NCI-H1417 treated with DMSO at 0.1 percent for 48 hours (cell line): Measurements from ENCODE around the gene CLEC3B.
"Not testable (repeated sequence)": the region's sequence is repeated elsewhere in the genome, so short reads cannot be mapped to it uniquely, and the experiment has no call there.

Experiments
- DNase-seq: peaks from one replicate; lab custom pipeline; 2025; lab: John Stamatoyannopoulos, UW

CLEC3B gene

DNA sequence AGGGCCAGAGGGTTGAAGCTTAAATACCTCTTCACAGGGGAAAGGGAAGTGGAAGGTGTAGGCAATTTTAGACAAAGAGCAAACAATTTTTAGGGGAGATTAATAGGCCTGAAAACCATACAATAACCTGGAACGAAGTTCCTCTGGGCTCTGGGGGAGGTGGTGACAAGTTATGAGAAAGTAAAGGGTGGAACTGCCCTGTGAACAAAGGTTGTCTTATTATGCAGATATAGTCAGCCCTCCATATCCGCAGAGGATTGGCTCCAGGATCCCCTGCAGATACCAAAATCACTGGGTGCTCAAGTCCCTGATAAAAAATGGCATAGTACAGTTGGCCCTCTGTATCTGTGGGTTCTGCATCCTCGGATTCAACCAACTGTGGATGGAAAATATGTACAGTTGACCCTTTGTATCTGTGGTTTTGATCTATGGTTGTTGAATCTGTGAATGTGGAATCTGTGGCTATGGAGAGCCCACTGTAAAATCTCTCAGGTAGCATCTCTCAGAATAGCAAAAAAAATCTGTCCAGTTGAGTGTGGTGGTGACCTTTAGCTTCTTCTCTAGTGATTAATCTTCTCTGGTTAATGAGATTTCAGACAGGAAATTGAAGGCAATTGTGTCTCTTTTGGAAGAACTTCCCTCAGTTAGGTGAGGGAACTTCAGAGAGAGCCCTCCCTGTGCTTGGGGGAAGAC lies 40.2 kb downstream of the CLEC3B start:
- no peak for DNase-seq

DNA sequence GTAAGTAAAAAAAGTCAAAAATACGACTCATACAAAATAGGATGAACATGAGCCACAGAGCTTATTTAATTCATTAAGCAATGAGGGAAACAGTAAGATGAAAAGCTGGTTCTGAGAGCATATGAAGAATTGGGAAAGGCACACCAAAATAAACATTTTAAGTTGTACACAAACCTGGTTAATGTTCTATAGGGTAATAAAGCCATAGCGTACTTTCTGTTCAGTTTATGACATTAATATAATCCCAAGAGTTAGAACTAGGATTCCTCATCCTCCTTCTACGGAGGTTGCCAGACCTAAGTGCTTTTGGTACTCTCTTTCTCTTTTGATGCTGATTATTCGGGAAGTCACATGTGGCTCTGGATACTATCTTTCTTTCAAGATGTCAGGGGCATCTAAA lies 41.4 kb downstream of the CLEC3B start:
- no peak for DNase-seq

DNA sequence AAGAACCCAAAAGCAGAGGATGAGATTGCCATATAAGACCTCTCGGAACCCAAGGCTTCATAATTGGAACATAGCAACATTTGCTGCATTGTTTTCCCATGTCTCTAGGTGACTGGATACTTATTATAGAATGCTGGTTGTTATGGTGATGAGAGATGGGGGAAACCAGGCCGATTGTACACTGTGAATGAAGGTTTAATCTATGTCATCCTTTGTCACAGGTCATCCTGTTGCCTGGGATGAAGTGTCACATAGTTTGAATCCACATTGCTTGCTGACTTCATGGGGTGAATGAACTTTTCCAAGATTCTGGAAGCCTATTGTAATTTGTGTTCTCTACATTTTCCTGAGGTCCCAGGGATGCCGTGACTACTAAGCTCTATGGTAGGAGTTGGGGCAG lies 41.8 kb downstream of the CLEC3B start:
- DNase-seq: no peak

DNA sequence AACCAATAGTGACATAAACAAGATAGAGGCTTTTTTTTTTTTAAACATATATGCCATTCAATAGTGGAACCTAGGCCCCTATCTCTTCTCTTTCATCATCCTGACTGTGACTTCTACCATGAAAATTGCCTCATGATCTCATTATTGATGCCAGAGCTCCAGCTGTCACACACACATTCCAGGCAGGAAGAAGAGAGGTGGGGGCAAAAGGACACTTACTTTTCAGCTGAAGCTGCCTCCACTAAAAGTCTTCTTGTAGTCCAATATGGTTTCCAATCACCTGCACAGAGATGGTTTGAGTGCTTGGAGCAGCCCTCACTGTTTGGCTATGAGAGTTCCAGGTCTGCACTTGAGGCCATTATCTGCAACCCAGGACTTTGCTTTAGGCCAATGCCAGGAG lies 45.0 kb downstream of the CLEC3B start:
- DNase-seq: no peak

DNA sequence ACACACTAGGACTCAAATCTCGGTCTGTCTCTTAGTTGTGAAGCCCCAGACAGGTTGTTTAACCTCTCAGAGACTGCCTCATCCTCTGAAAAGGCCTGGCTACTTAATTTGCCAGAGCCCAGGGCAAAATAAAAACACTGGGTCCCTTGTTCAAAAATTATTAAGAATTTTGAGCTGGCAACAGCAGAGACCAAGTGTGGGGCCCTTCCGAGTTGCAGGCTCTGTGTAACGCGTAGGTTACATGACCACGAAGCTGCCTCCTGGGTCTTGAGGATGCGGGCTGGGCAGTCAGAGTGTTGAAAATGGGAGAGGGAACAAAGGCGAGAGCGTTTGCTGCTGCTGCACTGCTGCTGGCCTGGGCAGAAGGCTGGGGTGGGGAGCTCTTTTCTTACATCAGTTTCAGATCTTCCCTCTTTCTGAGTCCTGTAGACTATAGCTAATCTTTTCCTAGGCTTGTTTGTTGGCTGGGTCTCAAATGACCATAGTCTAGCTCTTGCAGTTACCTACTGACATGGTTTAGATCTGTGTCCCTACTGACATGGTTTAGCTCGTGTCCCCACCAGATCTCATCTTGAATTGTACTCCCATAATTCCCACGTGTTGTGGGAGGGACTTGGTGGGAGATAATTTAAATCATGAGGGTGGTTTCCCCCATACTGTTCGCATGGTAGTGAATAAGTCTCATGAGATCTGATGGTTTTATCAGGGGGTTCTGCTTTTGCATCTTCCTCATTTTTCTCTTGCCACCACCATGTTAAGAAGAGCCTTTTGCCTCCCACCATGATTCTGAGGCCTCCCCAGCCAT lies 49.9 kb downstream of the CLEC3B start:
- DNase-seq: no peak

DNA sequence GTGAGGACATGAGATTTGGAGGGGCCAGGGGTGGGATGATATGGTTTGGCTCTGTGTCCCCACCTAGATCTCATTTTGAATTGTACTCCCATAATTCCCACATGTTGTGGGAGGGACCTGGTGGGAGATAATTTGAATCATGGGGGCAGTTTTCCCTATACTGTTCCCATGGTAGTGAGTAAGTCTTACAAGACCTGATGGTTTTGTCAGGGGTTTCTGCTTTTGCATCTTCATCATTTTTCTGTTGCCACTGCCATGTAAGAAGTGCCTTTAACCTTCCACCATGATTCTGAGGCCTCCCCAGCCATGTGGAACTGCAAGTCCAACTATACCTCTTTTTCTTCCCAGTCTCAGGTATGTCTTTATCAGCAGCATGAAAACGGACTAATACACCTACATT lies 52.2 kb downstream of the CLEC3B start:
- DNase-seq: not testable (repeated sequence)

DNA sequence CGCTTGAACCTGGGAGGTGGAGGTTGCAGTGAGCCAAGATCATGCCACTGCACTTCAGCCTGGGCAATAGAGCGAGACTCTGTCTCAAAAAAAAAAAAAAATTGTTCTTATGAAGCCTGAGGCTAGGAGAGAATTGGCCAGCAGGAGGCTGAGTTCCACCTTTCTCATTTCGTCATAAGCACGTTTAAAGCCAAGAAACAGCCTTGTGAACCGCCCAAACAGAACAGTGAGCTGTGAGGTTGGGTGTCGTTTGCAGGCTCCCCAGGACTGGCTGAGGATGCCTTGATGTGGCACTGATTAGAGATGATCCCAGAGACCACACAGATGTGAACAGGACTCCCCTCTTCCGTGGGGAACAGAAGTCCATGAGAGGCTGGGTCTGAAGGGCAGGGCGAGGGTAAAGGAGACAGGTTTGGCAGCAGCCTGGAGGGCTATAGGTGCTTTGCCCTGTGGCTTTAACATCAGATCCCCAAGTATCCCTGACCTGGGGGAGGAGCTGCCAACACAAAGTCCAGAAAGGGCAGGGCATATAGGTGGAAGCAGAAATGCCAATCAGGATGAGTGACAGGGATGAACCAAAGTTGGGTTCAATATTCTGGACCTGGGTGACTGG lies 52.9 kb downstream of the CLEC3B start:
- no peak for DNase-seq

DNA sequence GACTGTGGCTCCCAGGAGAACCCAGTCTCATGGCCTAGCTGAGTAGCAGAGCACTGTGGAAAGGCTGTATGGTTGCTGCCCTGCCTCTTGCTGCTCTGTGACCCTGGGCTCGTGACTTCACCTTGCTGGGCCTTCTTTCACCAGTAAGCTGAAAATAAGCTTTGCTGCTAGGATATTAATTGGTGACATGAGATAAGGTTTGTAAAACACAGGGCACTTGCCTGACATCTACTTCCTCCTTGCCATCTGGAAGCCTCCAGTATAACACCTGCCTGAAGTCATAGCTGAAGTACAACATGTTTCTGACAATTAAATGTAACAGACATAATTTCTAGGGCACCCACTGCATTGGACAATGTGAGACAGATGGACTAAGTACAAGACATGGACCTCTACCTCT lies 53.6 kb downstream of the CLEC3B start:
- DNase-seq: no peak

DNA sequence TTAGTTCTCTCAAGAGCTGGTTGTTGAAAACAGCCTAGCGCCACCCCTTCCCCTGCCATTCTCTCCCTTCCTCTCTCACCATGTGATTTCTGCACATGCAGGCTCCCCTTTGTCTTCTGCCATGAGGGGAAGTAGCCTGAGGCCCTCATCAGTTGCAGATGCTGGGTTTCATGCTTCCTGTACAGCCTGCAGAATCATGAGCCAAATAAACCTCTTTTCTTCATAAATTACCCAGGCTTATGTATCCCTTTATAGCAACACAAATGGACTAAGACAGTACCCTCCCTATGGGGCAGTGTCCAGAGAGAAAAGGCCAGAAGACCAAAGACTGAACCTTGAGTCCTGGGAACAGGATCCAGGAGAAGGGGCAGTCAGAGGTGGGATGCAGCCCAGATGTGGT lies 54.7 kb downstream of the CLEC3B start:
- DNase-seq: no peak

DNA sequence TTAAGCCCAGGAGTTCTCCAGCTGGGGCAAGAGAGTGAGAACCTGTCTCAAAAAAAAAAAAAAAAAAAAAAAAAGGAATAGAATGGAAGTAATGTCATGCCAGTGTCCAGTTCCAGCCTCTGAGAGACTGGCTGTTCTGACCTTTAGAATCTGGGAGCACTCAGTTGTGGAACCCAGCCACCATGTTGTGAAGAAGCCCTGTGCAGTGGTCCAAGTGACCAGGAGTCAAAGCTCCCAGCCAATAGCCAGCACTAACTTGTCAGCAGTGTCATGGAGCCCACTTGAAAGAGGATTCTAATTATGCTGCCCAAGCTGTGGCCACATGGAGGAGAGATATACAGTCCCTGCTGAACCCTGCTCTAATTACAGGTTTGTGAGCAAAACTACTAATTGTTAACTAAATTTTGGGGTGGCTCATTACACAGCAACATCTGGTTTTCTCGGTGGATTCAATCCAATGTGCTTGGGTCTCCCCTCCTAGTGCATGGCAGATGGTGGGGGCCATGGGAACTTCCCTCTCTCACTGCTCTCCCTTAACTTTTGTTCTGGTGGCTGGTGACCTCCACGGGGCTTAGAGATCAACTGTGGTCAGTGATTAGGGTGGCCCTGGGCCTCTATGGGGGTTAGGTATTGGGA lies 55.5 kb downstream of the CLEC3B start:
- DNase-seq: no peak

DNA sequence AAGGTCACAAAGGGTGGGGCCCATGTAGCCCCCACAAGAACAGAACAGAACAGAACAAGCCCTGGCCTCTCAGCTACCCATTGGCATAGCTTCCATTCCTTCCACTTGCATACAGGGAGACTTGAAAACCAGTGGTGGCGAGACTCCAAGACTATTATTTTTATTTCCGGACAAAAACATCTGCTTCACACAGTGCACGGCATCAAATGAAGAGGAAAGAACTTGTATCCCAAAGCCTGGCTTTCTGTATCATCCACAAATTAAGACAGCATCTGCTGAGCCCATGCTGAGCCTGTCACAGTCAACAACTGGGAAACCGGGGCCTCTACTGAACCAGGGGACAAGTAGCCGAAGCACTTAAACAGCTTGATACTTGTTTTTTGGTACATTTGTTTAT lies 56.0 kb downstream of the CLEC3B start:
- no peak for DNase-seq

DNA sequence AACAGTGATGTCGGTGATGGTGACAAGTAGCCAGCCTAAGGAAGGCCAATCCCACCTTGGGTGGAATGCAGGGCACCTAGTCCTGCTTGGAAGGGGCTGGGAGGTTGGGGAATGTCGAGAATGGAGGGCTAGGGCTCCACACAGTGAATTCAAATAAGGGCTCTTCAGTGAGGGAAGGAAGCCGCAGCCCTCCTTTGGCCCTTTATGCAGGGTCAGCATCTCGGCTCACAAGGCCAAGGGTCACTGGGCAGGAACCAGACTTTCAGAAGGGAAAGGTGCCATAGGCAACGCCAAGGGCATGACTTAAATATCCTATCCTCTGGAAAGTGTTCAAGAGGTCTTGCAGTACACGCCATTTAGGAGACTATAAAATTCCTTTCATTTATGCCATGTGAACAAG lies 56.9 kb downstream of the CLEC3B start:
- no peak for DNase-seq

DNA sequence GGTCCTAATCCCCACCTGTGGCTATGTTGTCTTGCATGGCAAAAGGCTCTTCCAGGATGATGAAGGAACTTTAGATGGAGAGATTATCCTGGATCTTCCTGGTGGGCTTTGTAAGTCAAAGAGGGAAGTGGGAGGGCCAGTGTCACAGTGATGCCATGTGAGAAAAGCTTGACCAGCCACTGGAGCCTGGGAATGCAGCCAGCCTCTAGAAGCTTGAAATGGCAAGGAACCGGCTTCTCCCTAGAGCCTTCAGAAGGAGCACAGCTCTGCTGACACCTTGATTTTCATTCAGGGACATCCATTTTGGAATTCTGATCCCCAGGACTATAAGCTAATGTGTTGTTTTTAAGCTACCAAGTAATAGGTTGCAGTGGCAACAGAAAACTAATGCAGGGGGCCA lies 58.3 kb downstream of the CLEC3B start:
- DNase-seq: no peak

DNA sequence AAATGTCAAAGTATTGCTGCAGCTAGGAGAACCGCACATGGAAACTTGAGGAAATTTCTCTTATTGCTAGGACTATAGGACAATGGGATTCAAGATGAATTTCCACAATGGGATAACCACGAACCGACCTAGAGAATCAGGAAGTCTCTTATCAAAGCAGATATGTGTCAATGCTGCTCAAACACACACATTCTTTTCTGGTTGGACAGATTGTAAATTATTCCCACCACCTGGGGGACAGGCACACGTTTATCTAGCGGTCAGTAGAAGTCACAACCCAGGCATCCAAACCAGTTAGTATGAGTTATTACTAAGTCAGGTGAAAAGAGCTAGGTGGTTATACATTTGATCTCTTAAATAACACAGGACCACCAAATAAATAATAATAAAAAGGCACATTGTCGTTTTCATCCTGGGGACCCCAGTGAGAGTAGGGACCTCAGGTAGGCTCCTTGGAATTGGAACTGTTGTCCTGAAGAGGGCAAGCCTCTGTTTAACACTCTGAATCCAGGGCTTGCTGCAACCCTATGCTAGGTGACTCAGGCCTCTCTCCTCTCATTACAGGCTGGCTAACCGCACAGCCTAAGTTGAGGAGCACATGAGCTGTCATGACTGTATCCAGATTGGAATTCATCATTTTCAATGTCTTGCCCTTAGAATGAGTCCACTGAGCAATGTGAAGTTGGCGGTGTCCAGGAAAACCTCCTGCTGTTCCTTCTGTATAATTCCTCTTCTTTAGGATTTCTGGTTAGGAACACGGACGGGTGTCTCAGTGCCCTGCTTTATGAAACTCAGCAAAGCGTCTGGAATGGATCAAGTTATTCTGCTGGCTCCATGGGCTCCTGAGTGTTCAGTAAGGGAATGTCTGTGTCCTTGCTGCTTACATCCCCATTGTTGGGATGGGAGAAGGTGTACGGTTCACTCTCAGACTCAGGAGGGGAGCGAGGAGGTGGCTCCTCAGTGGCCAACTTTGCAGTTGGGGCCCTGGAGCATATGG lies 59.0 kb downstream of the CLEC3B start:
- no peak for DNase-seq
